Occipital lobe (tissue), 2 donors: Measurements from ENCODE around the gene RGP1. TPM values are rescaled to one million over a fixed set of nuclear protein-coding genes. Genes with fewer than 3 reads are reported as not detected.

Experiments used
- DNase-seq: peaks from one replicate; lab custom pipeline; 2025; lab: John Stamatoyannopoulos, UW
- total RNA-seq: library from RNA; depleted of rRNA; stranded (reverse); fragments of >200 nt; gene quantifications from one replicate; pipeline ENCODE4 v1.2.3, GENCODE V29; 2014

RGP1 gene
- total RNA-seq, 1 donor from 2014 or later: 12.3 TPM

- DNase-seq: no peak
Observed at GRCh38 chr9:35771534-35771933, 22.4 kb downstream of the RGP1 start.

DNA sequence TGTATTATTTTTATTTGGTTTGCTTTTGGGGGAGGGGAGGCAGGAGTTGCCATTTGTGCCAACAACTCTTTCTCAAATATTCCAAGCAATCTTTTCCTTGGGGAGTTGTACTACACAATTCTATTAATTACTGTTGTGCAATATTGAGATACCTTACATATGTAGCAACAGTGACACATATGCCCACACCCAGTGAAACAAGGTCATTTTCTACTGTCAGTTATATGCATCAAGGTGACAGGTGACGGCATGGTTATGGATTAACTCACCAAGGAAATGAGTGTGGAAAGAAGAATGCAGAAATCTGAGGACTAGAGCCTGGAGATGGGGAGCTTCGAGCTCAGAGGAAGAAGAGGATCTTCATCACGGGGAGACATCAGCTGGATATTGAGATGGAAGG, 22.9 kb downstream of the RGP1 start:
- no peak for DNase-seq

- no peak for DNase-seq
Observed at GRCh38 chr9:35774907-35775635, 26.0 kb downstream of the RGP1 start.

- no peak for DNase-seq
Observed at GRCh38 chr9:35776018-35776417, 26.9 kb downstream of the RGP1 start.

GRCh38 chr9:35778496-35778895, 29.4 kb downstream of the RGP1 start:
- no peak for DNase-seq

DNA sequence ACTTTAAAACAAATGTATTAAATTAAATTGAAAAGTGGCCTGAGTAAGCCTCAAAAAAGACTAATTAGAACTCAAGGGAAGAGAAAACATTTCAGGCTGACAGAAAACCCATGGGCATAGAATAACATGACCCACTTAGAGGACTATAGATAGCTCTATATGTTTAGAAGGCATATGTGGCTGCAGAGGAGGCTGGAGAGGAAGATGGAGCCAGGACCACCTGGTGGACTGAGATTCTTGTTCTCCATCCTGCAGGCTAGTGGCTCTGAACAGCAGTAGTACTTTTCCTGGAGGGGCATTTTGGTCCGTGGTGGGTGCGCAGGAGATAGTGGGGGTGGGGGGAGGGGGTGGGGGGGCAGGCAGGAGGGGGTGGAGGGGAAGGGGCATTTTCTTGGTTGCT, 32.0 kb downstream of the RGP1 start:
- no peak for DNase-seq

GRCh38 chr9:35783418-35783817, 34.3 kb downstream of the RGP1 start:
- DNase-seq: no peak

- no peak for DNase-seq
Observed at GRCh38 chr9:35789541-35789940, 40.5 kb downstream of the RGP1 start.

GRCh38 chr9:35790025-35790384, 40.9 kb downstream of the RGP1 start:
- no peak for DNase-seq

DNA sequence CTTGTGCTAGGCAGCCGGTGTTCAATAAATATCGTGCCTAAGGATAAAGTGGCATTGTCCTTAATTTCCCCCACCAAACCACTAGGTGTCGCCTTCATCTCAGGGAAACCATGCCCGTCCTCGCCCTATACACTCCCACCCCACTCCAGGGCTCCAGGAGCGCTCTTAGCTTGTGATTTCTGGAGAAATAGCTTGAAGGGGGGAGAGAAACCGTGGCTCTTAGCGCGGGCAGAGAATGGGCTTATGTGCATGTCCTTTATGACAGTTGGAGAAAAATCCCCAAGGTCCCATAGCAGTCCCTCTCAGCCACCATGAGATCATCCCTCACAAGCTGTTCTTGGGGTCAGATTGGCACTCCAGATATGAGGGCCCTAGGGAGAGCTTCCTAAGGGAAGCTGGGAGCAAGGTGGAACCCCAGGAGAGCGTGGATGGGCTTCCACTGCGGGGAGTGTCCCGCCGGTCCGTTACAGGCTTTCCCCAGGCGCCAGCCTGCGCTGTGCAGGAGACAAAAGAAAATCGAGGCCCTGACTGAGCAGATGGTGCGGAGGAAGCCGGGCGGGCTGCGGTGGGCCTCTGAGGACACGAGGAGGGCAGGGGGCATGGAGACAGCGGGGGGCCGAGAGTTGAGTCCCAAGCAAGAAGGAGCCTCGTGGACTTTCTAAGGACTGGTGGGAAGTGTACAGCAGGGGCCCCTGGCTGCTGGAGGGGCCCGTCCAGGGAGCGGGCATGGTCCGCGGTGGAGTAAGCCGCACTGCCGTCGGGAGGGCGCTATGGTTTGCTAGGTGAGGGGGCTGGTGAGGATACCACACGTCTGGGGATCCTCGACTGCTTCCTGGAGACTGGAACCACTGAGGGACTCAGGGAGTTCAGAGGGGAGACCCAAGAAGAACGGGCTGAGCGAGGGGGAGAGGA, 41.6 kb downstream of the RGP1 start:
- DNase-seq: peak; percentile 75

- DNase-seq: no peak
Observed at GRCh38 chr9:35791297-35791921, 42.3 kb downstream of the RGP1 start, which contains the start of gene NPR2. NPR2 (plus strand) TSS chr9:35791591; CDS start chr9:35792409, 818 bp downstream.

DNA sequence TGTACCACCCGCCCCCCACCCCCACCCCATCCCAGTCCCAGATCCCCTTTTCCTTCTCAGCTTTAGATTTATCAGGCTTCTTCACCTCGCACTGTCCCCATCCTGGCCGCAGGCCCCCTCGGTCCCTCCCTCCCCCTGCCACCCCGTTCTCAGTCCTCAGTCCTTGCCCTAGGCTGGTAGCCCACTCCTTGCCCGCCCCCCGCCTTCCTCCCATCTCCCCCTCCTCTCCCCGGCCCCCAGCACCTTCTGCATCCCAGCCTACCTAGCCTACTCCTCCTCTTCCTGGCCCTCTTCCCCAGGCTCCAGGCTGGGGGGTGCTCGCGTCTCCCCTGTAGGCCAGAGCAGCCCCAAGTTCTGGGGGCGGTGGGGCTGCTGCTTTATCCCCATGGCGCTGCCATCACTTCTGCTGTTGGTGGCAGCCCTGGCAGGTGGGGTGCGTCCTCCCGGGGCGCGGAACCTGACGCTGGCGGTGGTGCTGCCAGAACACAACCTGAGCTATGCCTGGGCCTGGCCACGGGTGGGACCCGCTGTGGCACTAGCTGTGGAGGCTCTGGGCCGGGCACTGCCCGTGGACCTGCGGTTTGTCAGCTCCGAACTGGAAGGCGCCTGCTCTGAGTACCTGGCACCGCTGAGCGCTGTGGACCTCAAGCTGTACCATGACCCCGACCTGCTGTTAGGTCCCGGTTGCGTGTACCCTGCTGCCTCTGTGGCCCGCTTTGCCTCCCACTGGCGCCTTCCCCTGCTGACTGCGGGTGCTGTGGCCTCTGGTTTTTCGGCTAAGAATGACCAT, 43.1 kb downstream of the RGP1 start:
- DNase-seq: no peak

- no peak for DNase-seq
Observed at GRCh38 chr9:35792826-35793225, 43.7 kb downstream of the RGP1 start.

GRCh38 chr9:35793461-35793860, 44.4 kb downstream of the RGP1 start:
- DNase-seq: no peak

GRCh38 chr9:35795695-35796094, 46.6 kb downstream of the RGP1 start:
- no peak for DNase-seq

DNA sequence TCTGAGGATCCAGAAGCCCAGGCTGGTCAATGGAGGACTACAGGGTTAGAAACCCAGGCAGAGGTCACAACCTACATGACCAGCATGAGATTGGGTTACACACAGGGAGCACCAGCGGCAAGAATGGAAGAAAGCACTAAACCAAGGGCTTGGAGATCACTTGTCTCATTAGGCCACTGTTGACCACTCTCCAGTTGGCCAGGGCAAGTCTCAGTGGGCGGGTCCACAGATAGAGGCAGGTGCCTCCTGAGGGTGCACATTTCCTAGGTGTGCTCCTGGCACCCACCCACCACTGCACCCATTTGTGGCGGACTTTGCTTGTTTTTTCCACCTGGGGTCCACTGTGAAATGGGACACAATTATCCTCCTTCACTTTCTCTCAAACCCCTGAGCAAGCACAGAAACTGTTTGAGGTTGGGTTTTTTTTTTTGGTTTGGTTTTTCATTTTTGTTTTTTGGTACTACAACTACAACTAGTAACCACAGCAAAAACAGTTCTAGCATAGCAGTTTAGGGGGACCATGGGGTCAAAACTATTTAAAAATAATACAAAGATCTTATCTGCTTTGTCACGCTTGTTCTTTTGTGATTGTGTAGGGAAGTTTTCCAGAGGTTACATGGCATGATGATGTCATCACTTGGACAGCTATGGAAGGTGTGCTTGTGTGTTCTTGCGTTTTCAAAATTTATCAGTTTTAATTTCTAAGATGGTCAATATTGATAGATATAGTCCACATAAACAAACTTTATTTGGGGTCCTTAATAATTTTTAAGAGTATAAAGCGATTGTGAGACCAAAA, 48.4 kb downstream of the RGP1 start:
- no peak for DNase-seq

GRCh38 chr9:35798658-35799374, 49.7 kb downstream of the RGP1 start:
- no peak for DNase-seq

- DNase-seq: no peak
Observed at GRCh38 chr9:35800530-35800929, 51.4 kb downstream of the RGP1 start.

GRCh38 chr9:35801328-35802128, 52.4 kb downstream of the RGP1 start:
- DNase-seq: no peak
